ENCODE results near the gene VAV2. TPM values are rescaled to one million over a fixed set of nuclear protein-coding genes. Genes with fewer than 3 reads are reported as not detected.

Gene VAV2
- total and polyA plus RNA-seq, 2 of the 4 experiments (the other 2 are of a cell fraction), result 10.8 to 13.4 TPM

DNA sequence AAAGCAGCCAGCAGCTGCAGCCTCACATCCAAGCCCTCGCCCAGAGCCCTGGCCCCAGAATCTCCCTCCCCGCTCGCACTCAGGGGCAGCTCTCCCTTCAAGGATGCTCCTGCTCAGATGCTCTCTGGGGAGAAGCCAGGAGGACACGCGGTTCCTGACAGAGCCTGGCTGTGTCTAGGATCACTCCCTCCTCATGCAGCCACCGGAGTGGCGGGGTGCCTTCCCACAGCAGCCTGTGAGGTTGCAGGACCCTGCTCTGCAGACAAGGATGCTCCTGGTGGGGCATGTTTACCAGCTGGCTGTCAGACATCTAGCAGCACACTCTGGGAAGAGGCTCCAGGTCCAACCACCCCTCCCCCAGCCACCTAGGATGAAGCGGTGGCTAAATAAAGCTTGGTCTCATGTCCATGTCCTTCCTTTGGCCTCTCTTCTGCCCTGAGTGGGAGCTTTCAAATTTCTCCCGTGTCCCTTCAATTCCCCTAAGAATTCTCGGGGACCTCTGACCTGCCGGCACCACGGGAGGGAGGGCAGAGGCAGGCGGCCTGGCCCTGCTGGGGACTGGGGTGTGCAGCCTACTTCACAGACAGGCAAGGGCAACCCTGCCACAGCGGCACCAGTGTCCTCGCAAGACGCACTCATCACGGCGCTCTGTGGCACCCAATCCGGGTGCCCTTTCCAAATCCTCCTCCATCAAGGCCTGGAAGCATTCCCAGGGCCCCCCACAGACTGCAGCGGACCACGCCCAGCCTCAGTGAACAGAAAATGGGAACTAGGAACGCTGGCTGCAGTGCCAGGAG, 165.6 kb downstream of the VAV2 start (continued):
- TF ChIP-seq, protein P1, sequence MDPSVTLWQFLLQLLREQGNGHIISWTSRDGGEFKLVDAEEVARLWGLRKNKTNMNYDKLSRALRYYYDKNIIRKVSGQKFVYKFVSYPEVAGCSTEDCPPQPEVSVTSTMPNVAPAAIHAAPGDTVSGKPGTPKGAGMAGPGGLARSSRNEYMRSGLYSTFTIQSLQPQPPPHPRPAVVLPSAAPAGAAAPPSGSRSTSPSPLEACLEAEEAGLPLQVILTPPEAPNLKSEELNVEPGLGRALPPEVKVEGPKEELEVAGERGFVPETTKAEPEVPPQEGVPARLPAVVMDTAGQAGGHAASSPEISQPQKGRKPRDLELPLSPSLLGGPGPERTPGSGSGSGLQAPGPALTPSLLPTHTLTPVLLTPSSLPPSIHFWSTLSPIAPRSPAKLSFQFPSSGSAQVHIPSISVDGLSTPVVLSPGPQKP (IDR thresholded peaks at IDR 0.05; ENCODE audit: borderline replicate concordance, low read depth, low read length), result no peak
